ENCODE measurements around the gene MICU1. TPM values are rescaled to one million over a fixed set of nuclear protein-coding genes. Genes with fewer than 3 reads are reported as not detected.
"Not testable (repeated sequence)": the region's sequence is repeated elsewhere in the genome, so short reads cannot be mapped to it uniquely, and the experiment has no call there.

MICU1 gene, protein sequence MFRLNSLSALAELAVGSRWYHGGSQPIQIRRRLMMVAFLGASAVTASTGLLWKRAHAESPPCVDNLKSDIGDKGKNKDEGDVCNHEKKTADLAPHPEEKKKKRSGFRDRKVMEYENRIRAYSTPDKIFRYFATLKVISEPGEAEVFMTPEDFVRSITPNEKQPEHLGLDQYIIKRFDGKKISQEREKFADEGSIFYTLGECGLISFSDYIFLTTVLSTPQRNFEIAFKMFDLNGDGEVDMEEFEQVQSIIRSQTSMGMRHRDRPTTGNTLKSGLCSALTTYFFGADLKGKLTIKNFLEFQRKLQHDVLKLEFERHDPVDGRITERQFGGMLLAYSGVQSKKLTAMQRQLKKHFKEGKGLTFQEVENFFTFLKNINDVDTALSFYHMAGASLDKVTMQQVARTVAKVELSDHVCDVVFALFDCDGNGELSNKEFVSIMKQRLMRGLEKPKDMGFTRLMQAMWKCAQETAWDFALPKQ
- 10 to 100 TPM; 30.9 to 36.0 TPM for total RNA-seq

GRCh38 chr10:72625608-72626443 lies at the start of gene MICU1:
MICU1 (minus strand) TSS chr10:72626079; CDS start chr10:72566793, 59,286 bp downstream.
- peak; percentile 97 for DNase-seq (ENCODE audit: low spot score)
- H3K36me3 ChIP-seq: no peaks in the 10 kb centered on the region
- H3K4me1 ChIP-seq: peaks cover 0 to 15% of the 10 kb centered on the region in 2 donors
- H3K4me3 ChIP-seq: peak within 1 kb of the TSS; percentile 69 to 73
- peak within 1 kb of the TSS; percentile 79 to 81 for H3K27ac ChIP-seq
- H3K27me3 ChIP-seq: no peaks in the 10 kb centered on the region
- TF ChIP-seq, protein P1, sequence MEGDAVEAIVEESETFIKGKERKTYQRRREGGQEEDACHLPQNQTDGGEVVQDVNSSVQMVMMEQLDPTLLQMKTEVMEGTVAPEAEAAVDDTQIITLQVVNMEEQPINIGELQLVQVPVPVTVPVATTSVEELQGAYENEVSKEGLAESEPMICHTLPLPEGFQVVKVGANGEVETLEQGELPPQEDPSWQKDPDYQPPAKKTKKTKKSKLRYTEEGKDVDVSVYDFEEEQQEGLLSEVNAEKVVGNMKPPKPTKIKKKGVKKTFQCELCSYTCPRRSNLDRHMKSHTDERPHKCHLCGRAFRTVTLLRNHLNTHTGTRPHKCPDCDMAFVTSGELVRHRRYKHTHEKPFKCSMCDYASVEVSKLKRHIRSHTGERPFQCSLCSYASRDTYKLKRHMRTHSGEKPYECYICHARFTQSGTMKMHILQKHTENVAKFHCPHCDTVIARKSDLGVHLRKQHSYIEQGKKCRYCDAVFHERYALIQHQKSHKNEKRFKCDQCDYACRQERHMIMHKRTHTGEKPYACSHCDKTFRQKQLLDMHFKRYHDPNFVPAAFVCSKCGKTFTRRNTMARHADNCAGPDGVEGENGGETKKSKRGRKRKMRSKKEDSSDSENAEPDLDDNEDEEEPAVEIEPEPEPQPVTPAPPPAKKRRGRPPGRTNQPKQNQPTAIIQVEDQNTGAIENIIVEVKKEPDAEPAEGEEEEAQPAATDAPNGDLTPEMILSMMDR (IDR thresholded peaks at IDR 0.05): no peak
- no peaks in the 10 kb centered on the region for H3K9me3 ChIP-seq

DNA sequence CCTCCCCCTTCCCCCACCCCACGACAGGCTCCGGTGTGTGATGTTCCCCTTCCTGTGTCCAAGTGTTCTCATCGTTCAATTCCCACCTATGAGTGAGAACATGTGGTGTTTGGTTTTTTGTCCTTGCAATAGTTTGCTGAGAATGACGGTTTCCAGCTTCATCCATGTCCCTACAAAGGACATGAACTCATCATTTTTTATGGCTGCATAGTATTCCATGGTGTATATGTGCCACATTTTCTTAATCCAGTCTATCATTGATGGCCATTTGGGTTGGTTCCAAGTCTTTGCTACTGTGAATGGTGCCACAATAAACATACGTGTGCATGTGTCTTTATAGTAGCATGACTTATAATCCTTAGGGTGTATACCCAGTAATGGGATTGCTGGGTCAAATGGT lies 48.3 kb upstream of the MICU1 start:
- not testable (repeated sequence) for DNase-seq (ENCODE audit: low spot score); H3K27ac ChIP-seq; H3K9me3 ChIP-seq; H3K4me3 ChIP-seq; H3K36me3 ChIP-seq; H3K4me1 ChIP-seq; H3K27me3 ChIP-seq

GRCh38 chr10:72673280-72673679 lies 47.4 kb upstream of the MICU1 start:
- Histone ChIP-seq H3K27me3 (no peaks in the 10 kb centered on the region), H3K27ac (no peak overlapping the region), H3K9me3 (no peaks in the 10 kb centered on the region), H3K4me1 (no peaks in the 10 kb centered on the region), H3K36me3 (no peaks in the 10 kb centered on the region), H3K4me3 (no peak overlapping the region)
- no peak for DNase-seq (ENCODE audit: low spot score)
- TF ChIP-seq, protein P1 (IDR thresholded peaks at IDR 0.05): no peak

DNA sequence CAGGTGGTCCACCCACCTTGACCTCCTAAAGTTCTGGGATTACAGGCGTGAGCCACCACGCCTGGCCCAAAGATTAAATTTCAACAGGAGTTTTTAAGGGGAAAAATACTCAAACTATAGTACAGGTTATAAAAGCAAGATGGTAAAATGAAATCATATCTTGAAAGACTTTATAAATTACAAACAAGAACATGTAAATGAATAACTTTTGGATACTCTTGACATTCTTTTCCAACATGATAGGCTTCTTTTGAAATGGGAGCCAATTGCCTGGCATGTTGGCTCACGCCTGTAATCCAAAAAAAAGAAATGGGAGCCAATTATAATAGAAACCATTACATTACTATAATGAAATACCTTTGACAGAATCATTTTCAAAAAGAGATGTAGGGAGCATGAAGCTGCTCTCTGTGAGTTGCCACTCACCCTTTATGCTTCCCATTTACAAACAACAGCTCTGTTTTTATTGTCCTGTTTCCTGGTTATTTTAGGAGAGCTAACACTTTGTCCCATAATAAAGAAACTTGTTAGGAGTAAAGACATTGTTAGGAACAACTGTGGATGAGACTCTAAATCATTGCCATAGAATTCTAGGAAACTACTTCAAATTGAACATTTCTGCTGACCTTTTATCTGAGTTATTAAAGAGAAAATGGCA lies 41.5 kb upstream of the MICU1 start:
- no peak overlapping the region for H3K27ac ChIP-seq
- H3K36me3 ChIP-seq: no peaks in the 10 kb centered on the region
- TF ChIP-seq, protein P1 (IDR thresholded peaks at IDR 0.05): no peak
- H3K27me3 ChIP-seq: no peaks in the 10 kb centered on the region
- no peaks in the 10 kb centered on the region for H3K9me3 ChIP-seq
- no peak for DNase-seq (ENCODE audit: low spot score)
- no peak overlapping the region for H3K4me3 ChIP-seq
- no peaks in the 10 kb centered on the region for H3K4me1 ChIP-seq

DNA sequence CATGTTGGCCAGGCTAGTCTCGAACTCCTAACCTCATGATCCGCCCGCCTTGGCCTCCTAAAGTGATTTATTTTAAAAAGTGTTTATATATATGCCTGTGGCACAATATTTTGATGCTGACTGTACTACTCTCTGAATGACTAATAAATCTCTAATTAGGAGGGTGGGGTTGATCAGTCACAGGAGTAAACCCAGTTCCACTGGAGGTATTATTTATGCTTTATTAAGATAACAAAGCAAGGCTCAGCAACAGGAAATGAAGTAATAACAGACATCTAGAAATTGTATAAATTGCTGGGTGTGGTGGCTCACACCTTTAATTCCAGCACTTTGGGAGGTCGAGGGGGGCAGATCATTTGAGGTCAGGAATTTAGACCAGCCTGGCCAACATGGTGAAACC lies 40.0 kb upstream of the MICU1 start:
- DNase-seq (ENCODE audit: low spot score): no peak
- H3K27ac ChIP-seq: no peak overlapping the region

More for the DNA sequence above, 40.0 kb upstream of the MICU1 start:
- TF ChIP-seq, protein P1 (IDR thresholded peaks at IDR 0.05): no peak
- Histone ChIP-seq H3K4me1 (no peaks in the 10 kb centered on the region), H3K4me3 (no peak overlapping the region), H3K27me3 (no peaks in the 10 kb centered on the region), H3K9me3 (no peaks in the 10 kb centered on the region), H3K36me3 (no peaks in the 10 kb centered on the region)
